Breast epithelium (tissue), 4 donors: ENCODE results near the gene NFIC. TPM values are rescaled to one million over a fixed set of nuclear protein-coding genes. Genes with fewer than 3 reads are reported as not detected.

Experiments
- DNase-seq, 2 donors: peaks; one replicate each; pipeline ENCODE4 v3.0.0-alpha.2; 2019; ENCODE audit warnings: low spot score in 2 of 2
- H3K27ac ChIP-seq, 2 donors: fragments of 200-600 bp; sonication (generic) in 1 of 2; one replicate each; pipeline ENCODE4 v1.5.1; 2016 to 2019; ENCODE audit warnings: mild to moderate bottlenecking in 1 of 2
- H3K27me3 ChIP-seq, 2 donors: fragments of 200-600 bp; sonication (generic) in 1 of 2; one replicate each; pipeline versions ENCODE4 v1.5.1 to v1.6.0; 2017 to 2019; ENCODE audit warnings: control low read depth in 1 of 2, mild to moderate bottlenecking in 1 of 2
- H3K36me3 ChIP-seq: fragments of 200-600 bp; one replicate; pipeline ENCODE4 v1.5.1; 2019
- H3K4me1 ChIP-seq, 2 donors: fragments of 200-600 bp; sonication (generic); one replicate each; pipeline ENCODE4 v1.5.1; 2016 to 2019; ENCODE audit warnings: control low read depth in 1 of 2
- H3K4me3 ChIP-seq, 3 donors: fragments of 200-600 bp; sonication (generic); 1 replicate in 2 of 3; 2 replicates in 1 of 3; pipeline ENCODE4 v1.5.1; 2016 to 2019; ENCODE audit warnings: mild to moderate bottlenecking in 3 of 3, moderate library complexity in 2 of 3
- H3K9me3 ChIP-seq, 2 donors: fragments of 200-600 bp; sonication (generic) in 1 of 2; one replicate each; pipeline ENCODE4 v1.5.1; 2016 to 2019; ENCODE audit warnings: control low read depth in 1 of 2
- CTCF ChIP-seq, 3 donors: fragments of 450-650 bp; IDR thresholded peaks; one replicate each; pipeline ENCODE4 v1.5.1; 2016 to 2017; ENCODE audit warnings: antibody characterized with exemption in 3 of 3, mild to moderate bottlenecking in 3 of 3, moderate library complexity in 3 of 3
- POLR2A ChIP-seq: fragments of 450-650 bp; IDR thresholded peaks from one replicate; pipeline ENCODE4 v1.6.1; 2016; ENCODE audit warnings: antibody characterized with exemption, mild to moderate bottlenecking, moderate library complexity
- POLR2AphosphoS5 ChIP-seq, 3 donors: sonication (generic); formaldehyde crosslinking; IDR thresholded peaks; one replicate each; pipeline ENCODE4 v1.6.1; 2017; ENCODE audit warnings: antibody characterized with exemption in 3 of 3
- intact Hi-C: fragments of 100-400 bp; cut with DNase I; formaldehyde crosslinking; loops from one replicate; pipeline ENCODE4 v1.15.1; 2023; ENCODE audit warnings: low total_unique reads
- total RNA-seq, 3 donors: library from RNA; depleted of rRNA; stranded (reverse); fragments of >200 nt; gene quantifications; one replicate each; pipeline ENCODE4 v1.1.0, GENCODE V29; 2016

Gene NFIC
- total RNA-seq, 3 donors from 2014 or later, result 48.9 to 97.8 (median 73.1) TPM

- H3K9me3 ChIP-seq, result no peaks in the 10 kb centered on the region
- intact Hi-C loops, result no loop called here
- H3K4me1 ChIP-seq, result peaks cover 21 to 29% of the 10 kb centered on the region in 2 donors
- TF ChIP-seq POLR2A, result no peak
- peak in 1 of 3 donors; percentile 10 for TF ChIP-seq POLR2AphosphoS5 (IDR thresholded peaks at IDR 0.05)
- no peak for TF ChIP-seq CTCF (IDR thresholded peaks at IDR 0.05)
- peak overlapping the region in 2 of 3 donors; percentile 11 to 49 for H3K4me3 ChIP-seq
- no peaks in the 10 kb centered on the region for H3K36me3 ChIP-seq
- peak overlapping the region; percentile 26 to 81 for H3K27ac ChIP-seq
- DNase-seq, result no peak
- no peaks in the 10 kb centered on the region for H3K27me3 ChIP-seq
Observed at GRCh38 chr19:3381701-3382372, 15.5 kb downstream of the NFIC start.

- H3K4me3 ChIP-seq, result peak overlapping the region in 1 of 3 donors; percentile 49
- peak overlapping the region; percentile 26 to 81 for H3K27ac ChIP-seq
- H3K27me3 ChIP-seq, result no peaks in the 10 kb centered on the region
- H3K36me3 ChIP-seq, result no peaks in the 10 kb centered on the region
- no peaks in the 10 kb centered on the region for H3K9me3 ChIP-seq
- TF ChIP-seq POLR2AphosphoS5 (IDR thresholded peaks at IDR 0.05) (no peak), POLR2A (no peak), CTCF (IDR thresholded peaks at IDR 0.05) (no peak)
- no peak for DNase-seq
- intact Hi-C loops, result no loop called here
- peaks cover 28 to 36% of the 10 kb centered on the region in 2 donors for H3K4me1 ChIP-seq
Observed at GRCh38 chr19:3382460-3383100, 16.2 kb downstream of the NFIC start.

- TF ChIP-seq POLR2AphosphoS5 (IDR thresholded peaks at IDR 0.05) (no peak), CTCF (IDR thresholded peaks at IDR 0.05) (no peak), POLR2A (no peak)
- peaks cover 29 to 42% of the 10 kb centered on the region in 2 donors for H3K4me1 ChIP-seq
- peak overlapping the region; percentile 26 to 81 for H3K27ac ChIP-seq
- no peaks in the 10 kb centered on the region for H3K36me3 ChIP-seq
- H3K27me3 ChIP-seq, result no peaks in the 10 kb centered on the region
- peak overlapping the region in 1 of 3 donors; percentile 49 for H3K4me3 ChIP-seq
- intact Hi-C loops, result no loop called here
- no peaks in the 10 kb centered on the region for H3K9me3 ChIP-seq
- no peak for DNase-seq
Observed at GRCh38 chr19:3383121-3383722, 16.8 kb downstream of the NFIC start.

GRCh38 chr19:3386447-3387234 lies 20.3 kb downstream of the NFIC start:
- Histone ChIP-seq H3K4me3 (peak overlapping the region in 1 of 3 donors; percentile 37), H3K27ac (peak overlapping the region; percentile 89 to 92), H3K36me3 (no peaks in the 10 kb centered on the region), H3K4me1 (peaks cover 29 to 58% of the 10 kb centered on the region in 2 donors), H3K9me3 (no peaks in the 10 kb centered on the region), H3K27me3 (no peaks in the 10 kb centered on the region)
- intact Hi-C loops, result no loop called here
- DNase-seq, result no peak
- TF ChIP-seq CTCF (IDR thresholded peaks at IDR 0.05) (no peak), POLR2AphosphoS5 (IDR thresholded peaks at IDR 0.05) (no peak), POLR2A (no peak)
